HG02610 (cell line): ENCODE results near the gene SH2D3A.
A peak's percentile ranks its signal among the peaks of the same experiment; 100 is the strongest.

ENCODE experiments used
- ATAC-seq: cut with Tn5 transposase; IDR thresholded peaks from one replicate; pipeline ENCODE4 v1.9.1; 2021; ENCODE audit warnings: mild to moderate bottlenecking, moderate library complexity; ENCODE audit not compliant: unreplicated experiment

Gene SH2D3A

GRCh38 chr19:6738787-6739389 lies 28.3 kb downstream of the SH2D3A start:
- ATAC-seq, result no peak

- ATAC-seq, result no peak
Observed at GRCh38 chr19:6737873-6738786, 29.1 kb downstream of the SH2D3A start.

GRCh38 chr19:6737284-6737872 lies 29.9 kb downstream of the SH2D3A start, which contains the start of gene GPR108:
Gene GPR108, minus strand, starts transcription at chr19:6737580. Its CDS starts 4 bp downstream, at chr19:6737576.
- ATAC-seq, result peak; percentile 61

GRCh38 chr19:6736917-6737283 lies 30.3 kb downstream of the SH2D3A start:
- ATAC-seq, result no peak

GRCh38 chr19:6736169-6736916 lies 30.9 kb downstream of the SH2D3A start:
- ATAC-seq, result no peak

- ATAC-seq, result no peak
Observed at GRCh38 chr19:6735181-6735911, 31.9 kb downstream of the SH2D3A start.

- ATAC-seq, result no peak
Observed at GRCh38 chr19:6734096-6734696, 33.0 kb downstream of the SH2D3A start.

- no peak for ATAC-seq
Observed at GRCh38 chr19:6733338-6734095, 33.7 kb downstream of the SH2D3A start.

- ATAC-seq, result no peak
Observed at GRCh38 chr19:6732803-6733337, 34.4 kb downstream of the SH2D3A start.

GRCh38 chr19:6731822-6732221 lies 35.4 kb downstream of the SH2D3A start:
- ATAC-seq, result no peak

- no peak for ATAC-seq
Observed at GRCh38 chr19:6730941-6731670, 36.1 kb downstream of the SH2D3A start.

- no peak for ATAC-seq
Observed at GRCh38 chr19:6730153-6730804, 37.0 kb downstream of the SH2D3A start.

GRCh38 chr19:6729573-6730152 lies 37.6 kb downstream of the SH2D3A start:
- no peak for ATAC-seq

- ATAC-seq, result no peak
Observed at GRCh38 chr19:6728346-6728745, 38.9 kb downstream of the SH2D3A start.

GRCh38 chr19:6725513-6726231 lies 41.6 kb downstream of the SH2D3A start:
- ATAC-seq, result no peak

- no peak for ATAC-seq
Observed at GRCh38 chr19:6724631-6725492, 42.4 kb downstream of the SH2D3A start.
